ENCODE measurements around the gene NEK2.

- TF ChIP-seq, protein P1, sequence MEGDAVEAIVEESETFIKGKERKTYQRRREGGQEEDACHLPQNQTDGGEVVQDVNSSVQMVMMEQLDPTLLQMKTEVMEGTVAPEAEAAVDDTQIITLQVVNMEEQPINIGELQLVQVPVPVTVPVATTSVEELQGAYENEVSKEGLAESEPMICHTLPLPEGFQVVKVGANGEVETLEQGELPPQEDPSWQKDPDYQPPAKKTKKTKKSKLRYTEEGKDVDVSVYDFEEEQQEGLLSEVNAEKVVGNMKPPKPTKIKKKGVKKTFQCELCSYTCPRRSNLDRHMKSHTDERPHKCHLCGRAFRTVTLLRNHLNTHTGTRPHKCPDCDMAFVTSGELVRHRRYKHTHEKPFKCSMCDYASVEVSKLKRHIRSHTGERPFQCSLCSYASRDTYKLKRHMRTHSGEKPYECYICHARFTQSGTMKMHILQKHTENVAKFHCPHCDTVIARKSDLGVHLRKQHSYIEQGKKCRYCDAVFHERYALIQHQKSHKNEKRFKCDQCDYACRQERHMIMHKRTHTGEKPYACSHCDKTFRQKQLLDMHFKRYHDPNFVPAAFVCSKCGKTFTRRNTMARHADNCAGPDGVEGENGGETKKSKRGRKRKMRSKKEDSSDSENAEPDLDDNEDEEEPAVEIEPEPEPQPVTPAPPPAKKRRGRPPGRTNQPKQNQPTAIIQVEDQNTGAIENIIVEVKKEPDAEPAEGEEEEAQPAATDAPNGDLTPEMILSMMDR (IDR thresholded peaks at IDR 0.05; ENCODE audit: low read depth, low read length) = peak; percentile 86
- TF ChIP-seq POLR2A (IDR thresholded peaks at IDR 0.05; ENCODE audit: extremely low read depth, insufficient read length) = no peak
- no peak for TF ChIP-seq MAX (IDR thresholded peaks at IDR 0.05; ENCODE audit: low read depth, low read length)
Observed at GRCh38 chr1:211654838-211655787, 20.3 kb downstream of the NEK2 start.
